ENCODE data around the gene SUSD3.

SUSD3 gene

DNA sequence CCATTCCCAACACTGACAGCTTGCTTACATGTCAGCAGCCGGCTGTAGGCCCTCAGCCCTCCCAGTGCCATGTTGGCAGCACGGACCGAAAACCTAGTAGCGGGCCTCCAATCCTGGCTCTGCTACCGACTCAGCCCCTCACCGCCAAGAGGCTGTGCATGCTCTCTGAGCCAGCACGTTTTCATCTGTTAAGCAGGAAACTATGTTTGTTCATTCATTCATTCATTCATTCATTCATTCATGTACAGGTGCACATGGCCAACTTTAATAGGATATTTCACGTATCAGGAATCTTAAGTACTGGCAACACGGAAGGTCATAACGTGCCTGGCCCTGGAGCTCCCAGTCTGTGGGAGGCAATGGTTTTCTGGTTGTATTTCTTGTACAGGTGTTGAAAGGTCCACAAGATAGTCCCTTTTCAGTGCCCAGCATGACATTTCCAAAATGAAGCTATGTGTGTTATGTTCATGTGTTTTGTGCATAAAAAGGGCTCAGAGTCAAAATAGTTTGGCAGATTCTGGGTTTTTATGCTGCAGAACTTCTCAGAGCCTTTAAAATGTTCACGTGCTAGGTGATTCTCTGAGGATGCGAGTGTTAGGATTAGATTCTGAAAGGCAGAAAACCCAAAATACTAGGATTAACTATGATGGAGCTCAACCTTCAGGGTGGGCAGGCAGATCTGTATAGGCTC, 17.7 kb downstream of the SUSD3 start:
- H3K9me3 Mint-ChIP-seq, result no peaks in the 10 kb centered on the region
- H3K36me3 Mint-ChIP-seq, result peaks cover 6% of the 10 kb centered on the region
- peak overlapping the region; percentile 74 for H3K27ac Mint-ChIP-seq
- no peak for ATAC-seq
- no peak overlapping the region for H3K4me3 Mint-ChIP-seq
- H3K4me1 Mint-ChIP-seq, result peaks cover 2% of the 10 kb centered on the region
- no peak for DNase-seq (ENCODE audit: low spot score in 2 of 2)

GRCh38 chr9:93076792-93077128, 18.3 kb downstream of the SUSD3 start:
- Mint-ChIP-seq H3K9me3 (no peaks in the 10 kb centered on the region), H3K27ac (peak overlapping the region; percentile 74), H3K36me3 (peaks cover 6% of the 10 kb centered on the region), H3K4me1 (no peaks in the 10 kb centered on the region), H3K4me3 (no peak overlapping the region)
- no peak for DNase-seq (ENCODE audit: low spot score in 2 of 2)
- ATAC-seq, result no peak

GRCh38 chr9:93077367-93077766, 18.9 kb downstream of the SUSD3 start:
- DNase-seq (ENCODE audit: low spot score in 2 of 2), result no peak
- Mint-ChIP-seq H3K4me1 (no peaks in the 10 kb centered on the region), H3K27ac (peak overlapping the region; percentile 74), H3K9me3 (no peaks in the 10 kb centered on the region), H3K4me3 (no peak overlapping the region), H3K36me3 (peaks cover 6% of the 10 kb centered on the region)
- no peak for ATAC-seq

GRCh38 chr9:93077811-93078210, 19.3 kb downstream of the SUSD3 start:
- DNase-seq (ENCODE audit: low spot score in 2 of 2) (no peak), ATAC-seq (no peak)
- Mint-ChIP-seq H3K4me3 (no peak overlapping the region), H3K27ac (no peak overlapping the region), H3K4me1 (no peaks in the 10 kb centered on the region), H3K36me3 (peaks cover 6% of the 10 kb centered on the region), H3K9me3 (no peaks in the 10 kb centered on the region)

GRCh38 chr9:93079371-93079770, 20.9 kb downstream of the SUSD3 start:
- H3K36me3 Mint-ChIP-seq, result peaks cover 6% of the 10 kb centered on the region
- peaks cover 10% of the 10 kb centered on the region for H3K4me1 Mint-ChIP-seq
- H3K9me3 Mint-ChIP-seq, result no peaks in the 10 kb centered on the region
- H3K27ac Mint-ChIP-seq, result no peak overlapping the region
- DNase-seq (ENCODE audit: low spot score in 2 of 2), result no peak
- ATAC-seq, result no peak
- H3K4me3 Mint-ChIP-seq, result no peak overlapping the region

- ATAC-seq (no peak), DNase-seq (ENCODE audit: low spot score in 2 of 2) (no peak)
- H3K36me3 Mint-ChIP-seq, result peaks cover 9% of the 10 kb centered on the region
- no peaks in the 10 kb centered on the region for H3K9me3 Mint-ChIP-seq
- H3K27ac Mint-ChIP-seq, result no peak overlapping the region
- peaks cover 10% of the 10 kb centered on the region for H3K4me1 Mint-ChIP-seq
- no peak overlapping the region for H3K4me3 Mint-ChIP-seq
Measured at GRCh38 chr9:93080406-93080805, 21.9 kb downstream of the SUSD3 start.

DNA sequence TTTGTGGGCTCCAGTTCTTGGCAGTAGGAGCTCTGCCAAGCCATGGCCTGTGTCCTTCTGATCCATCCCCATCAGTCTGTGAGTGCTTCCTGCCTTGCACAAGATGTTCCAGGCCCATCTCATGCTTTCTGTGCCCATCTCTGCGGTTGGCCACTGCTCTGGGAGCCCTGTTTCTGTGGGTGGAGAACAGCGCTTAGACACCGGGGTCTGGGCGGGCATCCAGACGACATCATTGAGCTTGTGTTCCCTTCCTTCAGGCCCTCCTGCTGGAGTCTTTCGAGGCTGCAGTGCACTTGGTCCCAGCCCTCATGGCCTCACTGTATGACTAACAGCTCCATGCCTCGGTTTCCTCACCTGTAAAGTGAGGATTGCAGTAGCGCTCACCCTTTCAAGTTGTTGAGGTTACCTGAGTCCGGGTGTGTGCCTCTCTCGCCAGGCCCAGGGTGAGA, 22.6 kb downstream of the SUSD3 start:
- H3K4me1 Mint-ChIP-seq, result peaks cover 10% of the 10 kb centered on the region
- no peak overlapping the region for H3K27ac Mint-ChIP-seq
- DNase-seq (ENCODE audit: low spot score in 2 of 2) (no peak), ATAC-seq (no peak)
- H3K36me3 Mint-ChIP-seq, result peaks cover 15% of the 10 kb centered on the region
- H3K4me3 Mint-ChIP-seq, result no peak overlapping the region
- H3K9me3 Mint-ChIP-seq, result no peaks in the 10 kb centered on the region

DNA sequence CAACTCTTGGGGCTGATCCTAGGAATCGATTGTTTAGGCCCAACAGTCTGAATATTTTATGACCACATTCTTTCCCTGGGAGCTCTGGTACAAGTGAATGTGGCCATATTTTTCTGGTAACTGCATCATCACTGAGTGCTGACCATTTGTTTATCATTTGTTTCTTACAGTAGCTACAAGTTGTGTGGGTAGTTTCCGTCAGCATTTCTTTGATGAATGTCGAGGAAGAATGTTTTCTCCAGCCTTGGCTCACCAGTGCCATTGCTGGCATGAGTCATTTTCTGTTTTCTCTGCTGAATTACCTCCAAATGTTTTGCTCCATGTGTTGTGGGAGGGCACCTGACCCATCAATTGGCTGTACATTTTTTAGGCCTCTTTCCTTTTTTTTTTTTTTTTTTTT, 23.4 kb downstream of the SUSD3 start:
- DNase-seq (ENCODE audit: low spot score in 2 of 2) (no peak), ATAC-seq (no peak)
- H3K36me3 Mint-ChIP-seq, result peaks cover 20% of the 10 kb centered on the region
- H3K4me1 Mint-ChIP-seq, result peaks cover 15% of the 10 kb centered on the region
- no peaks in the 10 kb centered on the region for H3K9me3 Mint-ChIP-seq
- no peak overlapping the region for H3K27ac Mint-ChIP-seq
- H3K4me3 Mint-ChIP-seq, result no peak overlapping the region

DNA sequence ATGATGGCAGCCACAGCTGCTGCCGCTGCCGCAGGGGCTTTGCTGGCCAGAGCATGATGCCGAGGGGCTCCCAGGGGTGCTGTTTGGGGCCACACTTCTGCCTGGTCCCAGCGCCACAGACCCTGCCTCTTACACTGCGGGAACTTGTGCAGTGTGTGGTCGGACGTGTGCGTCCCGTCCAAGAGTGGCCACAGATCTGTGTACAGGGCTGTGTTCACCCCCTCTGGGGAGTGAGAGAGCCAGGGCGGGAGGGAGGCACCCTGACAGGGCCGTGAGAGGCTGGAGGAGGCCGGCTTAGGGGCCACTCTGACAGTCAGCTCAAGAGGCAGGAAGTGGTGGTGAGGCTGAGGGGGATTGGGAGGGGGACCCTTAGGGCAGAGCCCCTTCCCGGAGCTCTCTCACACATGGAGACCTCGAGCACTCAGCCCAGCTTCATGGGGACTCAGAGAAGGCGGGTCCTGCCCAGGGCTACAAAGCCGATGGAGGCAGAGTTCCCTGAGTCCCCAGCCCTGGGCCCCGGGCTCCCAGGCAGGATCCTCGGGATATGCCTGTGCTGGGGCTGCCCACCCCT, 24.4 kb downstream of the SUSD3 start:
- ATAC-seq (peak; percentile 59), DNase-seq (ENCODE audit: low spot score in 2 of 2) (no peak)
- Mint-ChIP-seq H3K27ac (peak overlapping the region; percentile 89), H3K36me3 (peaks cover 20% of the 10 kb centered on the region), H3K4me3 (peak overlapping the region; percentile 44), H3K4me1 (peaks cover 18% of the 10 kb centered on the region), H3K9me3 (no peaks in the 10 kb centered on the region)

DNA sequence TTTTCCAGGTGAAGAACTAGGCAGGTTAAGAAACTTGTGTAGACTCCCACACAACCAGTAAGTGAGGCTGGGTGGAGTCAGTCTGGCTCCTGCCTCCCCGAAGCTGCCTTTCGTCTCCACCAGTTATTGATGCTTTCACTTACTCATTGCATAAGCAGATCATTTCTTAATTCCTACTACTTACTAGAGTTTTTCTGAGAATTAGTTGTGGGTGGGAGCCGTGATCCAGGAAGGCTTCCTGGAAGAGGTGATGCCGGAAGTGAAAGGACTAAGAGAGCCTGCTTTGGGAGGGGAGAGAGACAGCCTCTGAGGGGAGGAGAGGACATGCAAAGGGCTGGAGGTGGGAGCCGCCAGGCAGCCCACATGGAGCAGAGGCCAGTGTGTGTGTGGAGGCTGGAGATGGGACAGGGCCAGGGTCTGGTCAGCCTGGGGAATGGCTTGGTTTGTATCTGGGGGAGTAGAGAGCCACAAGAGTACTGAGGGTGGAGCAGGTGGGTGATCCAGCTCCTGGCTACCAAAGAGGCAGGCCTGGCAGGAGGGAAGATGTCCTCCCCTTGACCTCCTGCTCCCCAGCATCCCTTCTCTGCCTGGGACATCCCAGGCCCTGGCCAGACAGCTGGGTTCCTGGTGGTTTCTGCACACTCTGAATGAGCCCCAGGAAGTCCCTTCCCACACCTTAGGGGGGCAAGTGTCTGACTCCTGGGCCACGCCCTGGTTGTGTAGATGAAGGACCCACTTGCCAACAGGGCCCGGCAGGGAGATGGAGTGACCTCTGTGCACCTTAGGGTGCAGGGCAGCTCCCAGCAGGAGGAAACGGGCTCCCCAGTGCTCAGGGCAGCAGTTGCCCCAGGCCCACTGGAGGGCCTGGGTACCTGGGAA, 25.3 kb downstream of the SUSD3 start:
- no peaks in the 10 kb centered on the region for H3K9me3 Mint-ChIP-seq
- no peak for DNase-seq (ENCODE audit: low spot score in 2 of 2)
- H3K36me3 Mint-ChIP-seq, result peaks cover 20% of the 10 kb centered on the region
- peak; percentile 81 for ATAC-seq
- H3K27ac Mint-ChIP-seq, result peak overlapping the region; percentile 89
- peak overlapping the region; percentile 44 for H3K4me3 Mint-ChIP-seq
- peaks cover 26% of the 10 kb centered on the region for H3K4me1 Mint-ChIP-seq

DNA sequence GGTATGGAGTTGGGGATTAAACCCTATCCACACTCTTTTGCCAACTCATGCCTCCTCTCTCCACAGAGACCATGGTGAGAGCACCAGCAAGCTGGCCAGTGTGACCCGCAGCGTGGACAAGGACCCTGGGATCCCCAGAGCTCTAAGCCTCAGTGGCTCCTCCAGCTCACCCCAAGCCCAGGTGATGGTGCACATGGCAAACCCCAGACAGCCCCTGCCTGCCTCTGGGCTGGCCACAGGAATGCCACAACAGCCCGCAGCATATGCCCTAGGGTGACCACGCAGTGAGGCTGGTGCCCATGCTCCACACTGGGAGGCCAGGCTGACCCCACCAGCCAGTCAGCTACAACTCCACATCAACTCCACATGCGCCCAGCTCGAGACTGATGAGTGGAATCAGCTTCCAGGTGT, 26.0 kb downstream of the SUSD3 start:
- H3K9me3 Mint-ChIP-seq, result no peaks in the 10 kb centered on the region
- peaks cover 20% of the 10 kb centered on the region for H3K36me3 Mint-ChIP-seq
- ATAC-seq (no peak), DNase-seq (ENCODE audit: low spot score in 2 of 2) (no peak)
- H3K4me3 Mint-ChIP-seq, result no peak overlapping the region
- peaks cover 31% of the 10 kb centered on the region for H3K4me1 Mint-ChIP-seq
- H3K27ac Mint-ChIP-seq, result no peak overlapping the region

DNA sequence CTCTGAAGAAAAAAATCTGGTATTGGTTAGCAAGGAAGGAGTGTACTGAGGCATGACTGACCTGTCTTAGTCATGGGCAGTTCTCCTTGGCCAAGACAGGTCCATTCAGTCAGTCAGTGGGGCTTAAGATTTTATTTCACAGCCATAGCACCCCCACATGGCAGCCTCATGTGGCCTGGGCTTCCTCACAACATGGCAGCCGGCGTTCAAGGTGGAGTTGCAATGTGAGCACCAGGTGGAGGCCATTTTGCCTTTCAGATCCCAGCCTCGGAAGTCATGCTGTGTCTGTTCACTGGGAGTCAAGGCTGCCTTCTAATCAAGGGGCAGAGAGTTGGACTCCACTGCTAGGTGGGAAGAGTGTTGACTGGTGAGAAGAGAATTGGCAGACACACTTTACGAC, 27.2 kb downstream of the SUSD3 start:
- H3K36me3 Mint-ChIP-seq, result peaks cover 14% of the 10 kb centered on the region
- H3K4me1 Mint-ChIP-seq, result peaks cover 41% of the 10 kb centered on the region
- ATAC-seq (no peak), DNase-seq (ENCODE audit: low spot score in 2 of 2) (no peak)
- no peak overlapping the region for H3K4me3 Mint-ChIP-seq
- H3K9me3 Mint-ChIP-seq, result no peaks in the 10 kb centered on the region
- H3K27ac Mint-ChIP-seq, result no peak overlapping the region

DNA sequence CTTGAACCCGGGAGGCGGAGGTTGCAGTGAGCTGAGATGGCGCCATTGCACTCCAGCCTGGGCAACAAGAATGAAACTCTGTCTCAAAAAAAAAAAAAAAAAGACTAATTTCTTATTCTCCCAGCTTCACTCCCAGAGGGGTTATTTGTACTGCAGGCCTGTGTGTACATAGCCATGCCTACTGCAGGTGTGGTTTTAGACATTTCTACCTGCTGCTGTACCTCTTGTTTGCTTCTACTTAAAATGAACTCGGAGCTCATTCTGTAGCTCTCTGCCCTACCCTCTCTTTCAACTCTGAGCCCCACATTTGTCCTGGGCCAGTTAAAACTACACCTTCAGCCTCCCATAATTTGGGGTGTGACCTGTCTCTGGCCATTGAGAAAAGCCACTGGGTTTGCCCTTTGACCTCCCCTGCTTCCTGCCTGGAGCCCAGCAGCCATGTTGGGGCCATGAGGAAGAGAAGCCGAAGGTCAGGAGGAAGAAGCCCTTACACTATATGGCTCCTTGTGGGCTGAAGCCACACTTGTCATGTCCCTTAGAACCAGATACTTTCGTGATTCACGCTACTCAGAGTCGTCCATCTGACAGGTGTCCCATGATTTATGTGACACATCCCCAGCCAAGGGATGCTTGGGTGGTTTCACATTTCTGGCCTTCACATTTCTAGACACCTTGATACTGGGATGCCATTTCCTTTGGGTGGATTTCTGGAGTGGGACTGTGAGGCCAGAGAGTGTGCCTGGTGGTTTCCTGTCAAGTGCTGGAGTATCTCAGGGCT, 28.1 kb downstream of the SUSD3 start:
- Mint-ChIP-seq H3K27ac (no peak overlapping the region), H3K36me3 (peaks cover 14% of the 10 kb centered on the region), H3K4me1 (peaks cover 50% of the 10 kb centered on the region), H3K9me3 (peaks cover 4% of the 10 kb centered on the region), H3K4me3 (no peak overlapping the region)
- no peak for ATAC-seq
- no peak for DNase-seq (ENCODE audit: low spot score in 2 of 2)

GRCh38 chr9:93087971-93088655, 29.6 kb downstream of the SUSD3 start:
- peaks cover 63% of the 10 kb centered on the region for H3K4me1 Mint-ChIP-seq
- H3K36me3 Mint-ChIP-seq, result peaks cover 14% of the 10 kb centered on the region
- DNase-seq (ENCODE audit: low spot score in 2 of 2) (no peak), ATAC-seq (no peak)
- peaks cover 4% of the 10 kb centered on the region for H3K9me3 Mint-ChIP-seq
- no peak overlapping the region for H3K4me3 Mint-ChIP-seq
- no peak overlapping the region for H3K27ac Mint-ChIP-seq

DNA sequence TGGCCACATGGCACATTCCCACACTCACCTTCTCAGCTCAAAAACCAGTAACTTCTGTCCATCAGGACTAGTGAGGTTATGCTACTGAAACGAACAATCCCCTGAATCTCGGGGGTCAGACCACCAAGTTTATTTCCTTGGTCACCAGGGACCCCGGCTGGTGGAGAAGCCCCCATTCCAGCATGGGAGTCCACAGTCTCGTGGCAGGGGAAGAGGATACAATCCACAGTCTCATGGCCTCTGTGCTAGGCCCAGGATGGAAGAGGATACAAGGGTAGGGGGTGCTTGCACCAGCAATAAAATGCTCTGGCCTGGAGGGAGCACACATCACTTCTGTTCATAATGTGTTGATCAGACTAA, 30.1 kb downstream of the SUSD3 start:
- peaks cover 19% of the 10 kb centered on the region for H3K36me3 Mint-ChIP-seq
- H3K9me3 Mint-ChIP-seq, result peaks cover 4% of the 10 kb centered on the region
- H3K27ac Mint-ChIP-seq, result no peak overlapping the region
- no peak overlapping the region for H3K4me3 Mint-ChIP-seq
- ATAC-seq (no peak), DNase-seq (ENCODE audit: low spot score in 2 of 2) (no peak)
- peaks cover 64% of the 10 kb centered on the region for H3K4me1 Mint-ChIP-seq
